Mesodermal cell (in vitro differentiated cells): ENCODE results near the gene ZC2HC1B.

Source experiments
- H3K27ac ChIP-seq: 2 replicates; pipeline ENCODE4 v1.7.0; 2013; ENCODE audit warnings: mild to moderate bottlenecking, low read depth, low read length, moderate library complexity; ENCODE audit not compliant: severe bottlenecking
- H3K36me3 ChIP-seq: 2 replicates; pipeline ENCODE4 v1.7.1; 2013; ENCODE audit warnings: mild to moderate bottlenecking, low read length, moderate library complexity; ENCODE audit not compliant: control insufficient read depth, insufficient read depth
- H3K4me1 ChIP-seq: one replicate; pipeline ENCODE4 v1.7.1; 2013; ENCODE audit warnings: mild to moderate bottlenecking, low read length; ENCODE audit not compliant: insufficient read depth, control insufficient read depth, poor library complexity, severe bottlenecking
- H3K4me3 ChIP-seq: 2 replicates; pipeline ENCODE4 v1.7.0; 2013; ENCODE audit warnings: low read length, control low read depth, mild to moderate bottlenecking; ENCODE audit not compliant: insufficient read depth, poor library complexity, severe bottlenecking; ENCODE audit errors: extremely low read depth
- H3K9me3 ChIP-seq: 2 replicates; pipeline ENCODE4 v1.7.1; 2013; ENCODE audit warnings: mild to moderate bottlenecking, low read length, moderate library complexity; ENCODE audit not compliant: control insufficient read depth
- WGBS, 2 experiments: methylation state at CpG; one replicate each; pipeline ENCODE4 v1.1.5; 2013; ENCODE audit warnings: missing lambda C conversion rate in 2 of 2; ENCODE audit not compliant: insufficient coverage in 2 of 2; 5-methylcytosine and 5-hydroxymethylcytosine counted together

The ZC2HC1B gene

GRCh38 chr6:143974089-143974488, 109.8 kb downstream of the ZC2HC1B start:
- Histone ChIP-seq H3K4me3 (no peak overlapping the region), H3K27ac (peak overlapping the region; percentile 93), H3K9me3 (no peaks in the 10 kb centered on the region), H3K4me1 (peaks cover 23% of the 10 kb centered on the region), H3K36me3 (no peaks in the 10 kb centered on the region)
- WGBS, 2 experiments = 77 to 92% methylated on average over 2 to 3 of the region's 8 CpGs

GRCh38 chr6:143976806-143977349, 112.6 kb downstream of the ZC2HC1B start:
- Histone ChIP-seq H3K36me3 (no peaks in the 10 kb centered on the region), H3K9me3 (peaks cover 5% of the 10 kb centered on the region), H3K27ac (no peak overlapping the region), H3K4me1 (peaks cover 14% of the 10 kb centered on the region), H3K4me3 (no peak overlapping the region)
- no CpG with 5 or more reads among the region's 3 CpGs for WGBS, 2 experiments

GRCh38 chr6:143980921-143981320, 116.6 kb downstream of the ZC2HC1B start:
- Histone ChIP-seq H3K27ac (no peak overlapping the region), H3K4me3 (no peak overlapping the region), H3K36me3 (no peaks in the 10 kb centered on the region), H3K9me3 (peaks cover 5% of the 10 kb centered on the region), H3K4me1 (no peaks in the 10 kb centered on the region)
- no CpG with 5 or more reads among the region's 1 CpG for WGBS, 2 experiments

GRCh38 chr6:143982968-143983367, 118.7 kb downstream of the ZC2HC1B start:
- Histone ChIP-seq H3K4me1 (no peaks in the 10 kb centered on the region), H3K27ac (no peak overlapping the region), H3K9me3 (peaks cover 5% of the 10 kb centered on the region), H3K4me3 (no peak overlapping the region), H3K36me3 (no peaks in the 10 kb centered on the region)
- 81 to 88% methylated on average over 2 of the region's 2 CpGs for WGBS, 2 experiments

GRCh38 chr6:143984666-143985065, 120.4 kb downstream of the ZC2HC1B start:
- Histone ChIP-seq H3K9me3 (peaks cover 5% of the 10 kb centered on the region), H3K36me3 (no peaks in the 10 kb centered on the region), H3K4me3 (no peak overlapping the region), H3K27ac (no peak overlapping the region), H3K4me1 (no peaks in the 10 kb centered on the region)
- WGBS, 2 experiments = 67% methylated on average over 1 of the region's 2 CpGs; no CpG with 5 or more reads in 1 of the 2 experiments

GRCh38 chr6:143986463-143987065, 122.3 kb downstream of the ZC2HC1B start:
- H3K27ac ChIP-seq = no peak overlapping the region
- H3K9me3 ChIP-seq = no peaks in the 10 kb centered on the region
- WGBS, 2 experiments = 64 to 86% methylated on average over 2 to 4 of the region's 5 CpGs
- no peak overlapping the region for H3K4me3 ChIP-seq
- no peaks in the 10 kb centered on the region for H3K36me3 ChIP-seq
- no peaks in the 10 kb centered on the region for H3K4me1 ChIP-seq
